Smooth muscle cell (in vitro differentiated cells): Measurements from ENCODE around the gene CISTR. TPM values are rescaled to one million over a fixed set of nuclear protein-coding genes. Genes with fewer than 3 reads are reported as not detected.

ENCODE experiments used
- DNase-seq: peaks from one replicate; lab custom pipeline; 2025; ENCODE audit not compliant: unreplicated experiment; lab: John Stamatoyannopoulos, UW
- H2AFZ ChIP-seq: fragments of 200-600 bp; sonication (generic); 2 replicates; pipeline ENCODE4 v1.6.0; 2016; ENCODE audit warnings: antibody characterized with exemption, low read depth, mild to moderate bottlenecking
- H3F3A ChIP-seq: fragments of 200-600 bp; sonication (generic); 2 replicates; pipeline ENCODE4 v1.6.0; 2017; ENCODE audit warnings: antibody characterized with exemption, low read depth
- H3K27ac ChIP-seq: fragments of 200-600 bp; sonication (generic); 2 replicates; pipeline ENCODE4 v1.5.1; 2016; ENCODE audit warnings: low read depth, mild to moderate bottlenecking
- H3K27me3 ChIP-seq: fragments of 200-600 bp; sonication (generic); 2 replicates; pipeline ENCODE4 v1.6.1; 2016; ENCODE audit warnings: low read depth, mild to moderate bottlenecking
- H3K36me3 ChIP-seq: fragments of 200-600 bp; sonication (generic); 2 replicates; pipeline ENCODE4 v1.5.1; 2016; ENCODE audit warnings: low read depth
- H3K4me1 ChIP-seq: fragments of 200-600 bp; sonication (generic); 2 replicates; pipeline ENCODE4 v1.5.1; 2016; ENCODE audit warnings: low read depth
- H3K4me2 ChIP-seq: fragments of 200-600 bp; sonication (generic); 2 replicates; pipeline ENCODE4 v1.6.0; 2016; ENCODE audit warnings: mild to moderate bottlenecking
- H3K4me3 ChIP-seq: fragments of 200-600 bp; sonication (generic); 2 replicates; pipeline ENCODE4 v1.5.1; 2016; ENCODE audit warnings: mild to moderate bottlenecking
- H3K79me2 ChIP-seq: fragments of 200-600 bp; sonication (generic); 2 replicates; pipeline ENCODE4 v1.6.0; 2016; ENCODE audit warnings: low read depth, mild to moderate bottlenecking
- H3K9ac ChIP-seq: fragments of 200-600 bp; sonication (generic); 2 replicates; pipeline ENCODE4 v1.6.0; 2016; ENCODE audit warnings: low read depth
- H3K9me3 ChIP-seq: fragments of 200-600 bp; sonication (generic); replicated peaks from 2 replicates; pipeline ENCODE4 v1.5.1; 2016; ENCODE audit warnings: low read depth
- H4K20me1 ChIP-seq: fragments of 200-600 bp; sonication (generic); 2 replicates; pipeline ENCODE4 v1.6.0; 2016; ENCODE audit warnings: low read depth
- WGBS: methylation state at CpG from one replicate; pipeline ENCODE4 v1.1.7; 2016; ENCODE audit warnings: low lambda C conversion rate; 5-methylcytosine and 5-hydroxymethylcytosine counted together
- polyA plus RNA-seq: library from polyadenylated mRNA; unstranded; fragments of >200 nt; fragmentation: Nextera tagmentation; extraction: Ambion mirVana; gene quantifications from 2 replicates; pipeline ENCODE4 v1.2.1, GENCODE V29; 2016
- total RNA-seq: library from RNA; depleted of rRNA; stranded (reverse); fragments of >200 nt; gene quantifications from 2 replicates; pipeline ENCODE4 v1.2.3, GENCODE V29; 2014
- TF ChIP-seq, protein P1 (sequence below): fragments of 200-600 bp; sonication (generic); IDR thresholded peaks from 2 replicates; pipeline ENCODE4 v1.5.1; 2017; ENCODE audit warnings: borderline replicate concordance, mild to moderate bottlenecking, antibody characterized with exemption; ENCODE audit not compliant: insufficient read depth, poor library complexity, severe bottlenecking

The CISTR gene
- total and polyA plus RNA-seq, 2 experiments from 2014 or later: not detected

GRCh38 chr12:53710091-53710490, 41.7 kb downstream of the CISTR start:
- Histone ChIP-seq H3F3A (no peaks in the 10 kb centered on the region), H3K79me2 (no peaks in the 10 kb centered on the region), H3K36me3 (no peaks in the 10 kb centered on the region), H4K20me1 (no peaks in the 10 kb centered on the region), H3K27ac (no peak overlapping the region), H2AFZ (no peak overlapping the region), H3K9me3 (no peaks in the 10 kb centered on the region), H3K4me1 (no peaks in the 10 kb centered on the region), H3K9ac (no peak overlapping the region), H3K27me3 (peaks cover 35% of the 10 kb centered on the region), H3K4me2 (no peak overlapping the region), H3K4me3 (no peak overlapping the region)
- no peak for DNase-seq
- WGBS: 85% methylated on average over 6 of the region's 6 CpGs
- TF ChIP-seq, protein P1, sequence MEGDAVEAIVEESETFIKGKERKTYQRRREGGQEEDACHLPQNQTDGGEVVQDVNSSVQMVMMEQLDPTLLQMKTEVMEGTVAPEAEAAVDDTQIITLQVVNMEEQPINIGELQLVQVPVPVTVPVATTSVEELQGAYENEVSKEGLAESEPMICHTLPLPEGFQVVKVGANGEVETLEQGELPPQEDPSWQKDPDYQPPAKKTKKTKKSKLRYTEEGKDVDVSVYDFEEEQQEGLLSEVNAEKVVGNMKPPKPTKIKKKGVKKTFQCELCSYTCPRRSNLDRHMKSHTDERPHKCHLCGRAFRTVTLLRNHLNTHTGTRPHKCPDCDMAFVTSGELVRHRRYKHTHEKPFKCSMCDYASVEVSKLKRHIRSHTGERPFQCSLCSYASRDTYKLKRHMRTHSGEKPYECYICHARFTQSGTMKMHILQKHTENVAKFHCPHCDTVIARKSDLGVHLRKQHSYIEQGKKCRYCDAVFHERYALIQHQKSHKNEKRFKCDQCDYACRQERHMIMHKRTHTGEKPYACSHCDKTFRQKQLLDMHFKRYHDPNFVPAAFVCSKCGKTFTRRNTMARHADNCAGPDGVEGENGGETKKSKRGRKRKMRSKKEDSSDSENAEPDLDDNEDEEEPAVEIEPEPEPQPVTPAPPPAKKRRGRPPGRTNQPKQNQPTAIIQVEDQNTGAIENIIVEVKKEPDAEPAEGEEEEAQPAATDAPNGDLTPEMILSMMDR: no peak

DNA sequence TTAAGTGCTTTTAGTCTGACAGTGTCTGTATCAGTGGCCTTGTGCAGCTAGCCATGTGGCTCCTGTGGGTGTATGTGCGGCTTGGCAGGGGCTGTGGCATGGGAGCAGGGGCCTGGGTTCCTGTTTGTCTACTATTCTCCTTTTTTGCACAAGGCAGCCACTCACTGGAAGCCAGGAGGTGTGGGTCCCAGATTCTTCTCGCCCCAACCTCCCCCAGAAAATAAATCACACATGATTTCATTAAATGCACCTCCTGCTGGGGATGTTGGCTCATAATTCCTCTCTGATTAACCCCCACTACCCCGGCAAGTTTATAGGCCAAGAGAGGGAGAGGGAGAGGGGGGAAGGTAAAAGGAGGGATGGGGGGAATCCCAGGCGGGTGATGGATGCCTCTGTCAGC, 42.1 kb downstream of the CISTR start:
- Histone ChIP-seq H3K79me2 (no peaks in the 10 kb centered on the region), H4K20me1 (no peaks in the 10 kb centered on the region), H2AFZ (no peak overlapping the region), H3K27me3 (peaks cover 39% of the 10 kb centered on the region), H3F3A (no peaks in the 10 kb centered on the region), H3K4me2 (no peak overlapping the region), H3K36me3 (no peaks in the 10 kb centered on the region), H3K4me1 (no peaks in the 10 kb centered on the region), H3K4me3 (no peak overlapping the region), H3K9ac (no peak overlapping the region), H3K9me3 (no peaks in the 10 kb centered on the region), H3K27ac (no peak overlapping the region)
- WGBS: 70% methylated on average over 4 of the region's 4 CpGs
- no peak for DNase-seq
- TF ChIP-seq, protein P1: no peak

DNA sequence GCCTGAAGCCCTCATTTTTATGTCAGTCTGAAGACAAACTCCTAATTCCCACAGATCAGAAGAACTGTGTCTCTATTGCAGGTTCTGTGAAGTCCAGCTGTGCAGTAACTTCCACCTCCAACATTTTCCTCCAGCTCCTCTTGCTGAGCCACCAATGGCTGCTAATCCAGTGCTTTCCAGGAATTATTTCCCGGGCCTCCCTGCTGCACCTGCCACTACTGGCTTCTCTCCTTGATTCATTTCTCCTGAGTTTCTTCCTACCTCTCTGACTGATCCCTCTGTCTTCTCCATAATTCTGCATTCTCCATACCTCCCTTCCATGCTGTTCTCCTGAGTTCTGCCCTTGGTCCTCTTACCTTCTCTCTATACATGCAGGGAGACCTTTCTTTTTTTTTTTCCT, 45.7 kb downstream of the CISTR start:
- Histone ChIP-seq H3K4me3 (no peak overlapping the region), H3K9me3 (no peaks in the 10 kb centered on the region), H3F3A (no peaks in the 10 kb centered on the region), H3K4me2 (no peak overlapping the region), H3K27ac (no peak overlapping the region), H3K27me3 (peaks cover 68% of the 10 kb centered on the region), H3K9ac (no peak overlapping the region), H3K79me2 (no peaks in the 10 kb centered on the region), H3K4me1 (no peaks in the 10 kb centered on the region), H4K20me1 (no peaks in the 10 kb centered on the region), H2AFZ (no peak overlapping the region), H3K36me3 (no peaks in the 10 kb centered on the region)
- WGBS: 94% methylated on average over 1 of the region's 1 CpG
- TF ChIP-seq, protein P1: no peak
- DNase-seq: no peak

DNA sequence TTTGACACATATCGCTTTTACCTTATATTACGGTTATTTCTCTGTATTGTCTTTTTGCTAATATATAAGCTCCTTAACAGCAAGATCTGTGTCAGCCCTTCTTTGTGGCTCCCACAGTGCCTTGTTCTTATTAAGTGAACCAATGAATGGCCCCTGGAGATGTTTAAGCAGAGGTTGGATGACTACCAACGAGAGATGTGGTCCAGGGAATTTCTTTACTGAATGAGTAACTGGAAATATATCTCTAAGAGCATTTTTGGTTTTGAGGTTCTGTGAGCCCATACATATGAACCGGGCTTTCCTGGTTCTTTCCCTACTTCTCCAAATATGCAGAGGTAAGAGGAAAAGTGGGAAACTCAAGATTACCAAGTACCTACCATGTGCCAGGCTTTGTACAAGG, 48.0 kb downstream of the CISTR start:
- no peaks in the 10 kb centered on the region for H4K20me1 ChIP-seq
- WGBS: 78% methylated on average over 4 of the region's 4 CpGs
- H3F3A ChIP-seq: no peaks in the 10 kb centered on the region
- H3K4me2 ChIP-seq: no peak overlapping the region
- H3K9ac ChIP-seq: no peak overlapping the region
- no peak overlapping the region for H3K4me3 ChIP-seq
- no peak overlapping the region for H3K27ac ChIP-seq
- H3K79me2 ChIP-seq: no peaks in the 10 kb centered on the region
- H3K4me1 ChIP-seq: no peaks in the 10 kb centered on the region
- H3K36me3 ChIP-seq: no peaks in the 10 kb centered on the region
- H3K27me3 ChIP-seq: peaks cover 87% of the 10 kb centered on the region
- no peak overlapping the region for H2AFZ ChIP-seq
- no peaks in the 10 kb centered on the region for H3K9me3 ChIP-seq
- TF ChIP-seq, protein P1: no peak
- no peak for DNase-seq
